GM23248 (cell line): ENCODE measurements around the gene FCRL2. TPM values are rescaled to one million over a fixed set of nuclear protein-coding genes. Genes with fewer than 3 reads are reported as not detected.

Experiments used
- DNase-seq: peaks from one replicate; pipeline ENCODE4 v3.0.0-alpha.2; 2015
- H2AFZ ChIP-seq: fragments of 200-600 bp; sonication (generic); 2 replicates; pipeline ENCODE4 v1.6.1; 2016; ENCODE audit warnings: antibody characterized with exemption
- H3F3A ChIP-seq: fragments of 200-600 bp; sonication (generic); 2 replicates; pipeline ENCODE4 v1.6.1; 2016; ENCODE audit warnings: mild to moderate bottlenecking, antibody characterized with exemption, mixed run types; ENCODE audit not compliant: insufficient read depth
- H3K27ac ChIP-seq: fragments of 200-600 bp; sonication (generic); 2 replicates; pipeline ENCODE4 v1.5.1; 2016; ENCODE audit warnings: mild to moderate bottlenecking
- H3K27me3 ChIP-seq: fragments of 200-600 bp; sonication (generic); replicated peaks from 2 replicates; pipeline ENCODE4 v1.6.1; 2016; ENCODE audit warnings: mild to moderate bottlenecking; ENCODE audit not compliant: insufficient read depth
- H3K36me3 ChIP-seq: fragments of 200-600 bp; sonication (generic); 2 replicates; pipeline ENCODE4 v1.6.1; 2016; ENCODE audit warnings: low read depth, mild to moderate bottlenecking
- H3K4me1 ChIP-seq: fragments of 200-600 bp; sonication (generic); 2 replicates; pipeline ENCODE4 v1.6.1; 2016; ENCODE audit warnings: mild to moderate bottlenecking; ENCODE audit not compliant: insufficient read depth
- H3K4me2 ChIP-seq: fragments of 200-600 bp; sonication (generic); one replicate; pipeline ENCODE4 v1.6.1; 2016; ENCODE audit warnings: mild to moderate bottlenecking; ENCODE audit not compliant: unreplicated experiment
- H3K4me3 ChIP-seq: fragments of 200-600 bp; sonication (generic); 2 replicates; pipeline ENCODE4 v1.5.1; 2016; ENCODE audit warnings: mild to moderate bottlenecking
- H3K79me2 ChIP-seq: fragments of 200-600 bp; sonication (generic); 2 replicates; pipeline ENCODE4 v1.6.1; 2016; ENCODE audit warnings: mild to moderate bottlenecking; ENCODE audit not compliant: insufficient read depth
- H3K9ac ChIP-seq: fragments of 200-600 bp; sonication (generic); 2 replicates; pipeline ENCODE4 v1.6.1; 2016; ENCODE audit warnings: mild to moderate bottlenecking
- H3K9me2 ChIP-seq: fragments of 200-600 bp; sonication (generic); 2 replicates; pipeline ENCODE4 v1.6.1; 2016; ENCODE audit warnings: mixed run types, mild to moderate bottlenecking, moderate library complexity; ENCODE audit not compliant: insufficient read depth
- H3K9me3 ChIP-seq: fragments of 200-600 bp; sonication (generic); one replicate; pipeline ENCODE4 v1.6.1; 2017; ENCODE audit warnings: low read depth
- H4K20me1 ChIP-seq: fragments of 200-600 bp; sonication (generic); 2 replicates; pipeline ENCODE4 v1.6.0; 2016; ENCODE audit not compliant: insufficient read depth
- EZH2 ChIP-seq: fragments of 200-600 bp; sonication (generic); IDR thresholded peaks from 2 replicates; pipeline ENCODE4 v1.6.1; 2018; ENCODE audit warnings: antibody characterized with exemption, mild to moderate bottlenecking; ENCODE audit not compliant: insufficient read depth, poor library complexity, severe bottlenecking
- EZH2phosphoT487 ChIP-seq: fragments of 200-600 bp; sonication (generic); IDR thresholded peaks from 2 replicates; pipeline ENCODE4 v1.6.1; 2018; ENCODE audit warnings: antibody characterized with exemption, moderate library complexity, mild to moderate bottlenecking, low read depth; ENCODE audit not compliant: insufficient read depth
- WGBS, 2 experiments: methylation state at CpG; one replicate each; pipeline ENCODE4 v1.1.6; 2015 to 2017; ENCODE audit warnings: low lambda C conversion rate in 2 of 2, low coverage in 1 of 2; ENCODE audit errors: missing lambda C conversion rate in 2 of 2; 5-methylcytosine and 5-hydroxymethylcytosine counted together
- in situ Hi-C: fragments of 300-500 bp; cut with MboI; formaldehyde crosslinking; loops from 2 replicates; pipeline ENCODE4 v1.15.0; 2020
- polyA plus RNA-seq: library from polyadenylated mRNA; unstranded; fragments of >200 nt; fragmentation: Nextera tagmentation; extraction: Ambion mirVana; gene quantifications from 2 replicates; pipeline ENCODE4 v1.2.1, GENCODE V29; 2016
- total RNA-seq: library from RNA; depleted of rRNA; stranded (reverse); fragments of >200 nt; shearing (Covaris generic); gene quantifications from 2 replicates; pipeline ENCODE4 v1.2.3, GENCODE V29; 2014

The FCRL2 gene
- total and polyA plus RNA-seq, 2 experiments from 2014 or later: not detected

DNA sequence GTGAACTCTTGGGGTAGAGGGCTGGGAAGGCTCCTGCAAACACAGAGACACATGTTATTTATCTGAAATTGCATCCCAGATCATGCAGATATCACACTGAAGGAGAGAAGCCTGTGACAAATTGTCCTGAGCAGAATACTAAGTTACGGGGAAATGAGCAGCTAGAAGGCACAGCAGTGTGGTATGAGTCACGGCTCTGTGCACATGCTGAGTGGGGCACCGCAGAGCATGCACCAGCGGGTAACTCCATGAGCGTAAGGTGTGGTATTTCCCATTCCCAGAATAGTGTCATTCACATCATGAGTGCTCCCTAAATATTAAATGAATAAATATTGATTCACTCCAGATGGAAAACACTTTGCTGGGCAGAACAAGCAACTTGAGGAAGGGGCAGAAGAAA is 21.3 kb upstream of the FCRL2 start:
- no peak for DNase-seq
- no peak overlapping the region for H3K4me2 ChIP-seq
- H3K36me3 ChIP-seq: no peaks in the 10 kb centered on the region
- no peaks in the 10 kb centered on the region for H3K9me2 ChIP-seq
- no peaks in the 10 kb centered on the region for H3K79me2 ChIP-seq
- TF ChIP-seq EZH2phosphoT487: no peak
- no peak for TF ChIP-seq EZH2
- in situ Hi-C loops: no loop called here
- H2AFZ ChIP-seq: no peak overlapping the region
- 26 to 29% methylated on average over 5 of the region's 5 CpGs for WGBS, 2 experiments
- H3K4me3 ChIP-seq: no peak overlapping the region
- no peaks in the 10 kb centered on the region for H3K27me3 ChIP-seq
- H3K9ac ChIP-seq: no peak overlapping the region
- no peaks in the 10 kb centered on the region for H3F3A ChIP-seq
- no peaks in the 10 kb centered on the region for H3K4me1 ChIP-seq
- no peak overlapping the region for H3K27ac ChIP-seq
- no peaks in the 10 kb centered on the region for H4K20me1 ChIP-seq
- H3K9me3 ChIP-seq: no peaks in the 10 kb centered on the region

DNA sequence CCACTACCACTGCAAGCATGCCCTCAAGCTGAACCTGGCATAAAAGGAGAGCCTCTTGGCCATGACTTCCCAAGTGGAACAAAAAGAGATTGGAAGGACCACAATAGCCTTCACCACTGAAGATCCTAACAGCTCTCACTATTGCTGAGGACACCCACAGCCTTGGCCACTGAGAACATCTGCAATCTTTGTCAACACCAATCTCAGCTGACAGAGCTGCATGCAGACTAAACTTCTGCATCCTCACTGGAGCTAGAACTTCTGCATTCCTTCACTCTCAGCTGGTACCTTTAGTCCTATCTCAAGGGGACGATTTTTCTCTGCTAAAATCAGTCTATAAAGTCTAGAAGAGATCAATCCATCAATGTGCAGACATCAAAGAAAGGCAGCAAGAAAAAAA is 8.3 kb upstream of the FCRL2 start:
- in situ Hi-C loops: no loop called here
- no peaks in the 10 kb centered on the region for H3K36me3 ChIP-seq
- DNase-seq: no peak
- 0 to 18% methylated on average over 1 of the region's 1 CpG for WGBS, 2 experiments
- no peaks in the 10 kb centered on the region for H3K79me2 ChIP-seq
- H3K4me3 ChIP-seq: no peak overlapping the region
- H3K9me2 ChIP-seq: no peaks in the 10 kb centered on the region
- H3K9ac ChIP-seq: no peak overlapping the region
- H3K27ac ChIP-seq: no peak overlapping the region
- H3K4me1 ChIP-seq: no peaks in the 10 kb centered on the region
- H4K20me1 ChIP-seq: no peaks in the 10 kb centered on the region
- TF ChIP-seq EZH2phosphoT487: no peak
- TF ChIP-seq EZH2: no peak
- no peaks in the 10 kb centered on the region for H3F3A ChIP-seq
- H3K27me3 ChIP-seq: no peaks in the 10 kb centered on the region
- no peak overlapping the region for H2AFZ ChIP-seq
- H3K9me3 ChIP-seq: no peaks in the 10 kb centered on the region
- no peak overlapping the region for H3K4me2 ChIP-seq

- Histone ChIP-seq H4K20me1 (no peaks in the 10 kb centered on the region), H3K4me3 (no peak overlapping the region), H2AFZ (no peak overlapping the region), H3K4me1 (no peaks in the 10 kb centered on the region), H3K4me2 (no peak overlapping the region), H3K9me2 (no peaks in the 10 kb centered on the region), H3K79me2 (no peaks in the 10 kb centered on the region), H3K27me3 (no peaks in the 10 kb centered on the region), H3K27ac (no peak overlapping the region), H3K36me3 (no peaks in the 10 kb centered on the region), H3K9me3 (no peaks in the 10 kb centered on the region), H3K9ac (no peak overlapping the region), H3F3A (no peaks in the 10 kb centered on the region)
- in situ Hi-C loops: no loop called here
- no peak for DNase-seq
- WGBS, 2 experiments: 13 to 15% methylated on average over 3 of the region's 3 CpGs
- TF ChIP-seq EZH2: no peak
- no peak for TF ChIP-seq EZH2phosphoT487
Observed at GRCh38 chr1:157784801-157785200, 7.9 kb upstream of the FCRL2 start.

GRCh38 chr1:157782931-157783330 is 6.0 kb upstream of the FCRL2 start:
- Histone ChIP-seq H3F3A (no peaks in the 10 kb centered on the region), H3K27ac (no peak overlapping the region), H3K36me3 (no peaks in the 10 kb centered on the region), H3K4me2 (no peak overlapping the region), H3K9me2 (no peaks in the 10 kb centered on the region), H3K9me3 (no peaks in the 10 kb centered on the region), H3K79me2 (no peaks in the 10 kb centered on the region), H2AFZ (no peak overlapping the region), H3K27me3 (no peaks in the 10 kb centered on the region), H3K9ac (no peak overlapping the region), H3K4me3 (no peak overlapping the region), H3K4me1 (no peaks in the 10 kb centered on the region), H4K20me1 (no peaks in the 10 kb centered on the region)
- DNase-seq: no peak
- in situ Hi-C loops: no loop called here
- 17 to 22% methylated on average over 1 of the region's 1 CpG for WGBS, 2 experiments
- TF ChIP-seq EZH2phosphoT487: no peak
- TF ChIP-seq EZH2: no peak

GRCh38 chr1:157781048-157781447 is 4.1 kb upstream of the FCRL2 start:
- Histone ChIP-seq H3K9me3 (no peaks in the 10 kb centered on the region), H2AFZ (no peak overlapping the region), H3K9ac (no peak overlapping the region), H4K20me1 (no peaks in the 10 kb centered on the region), H3F3A (no peaks in the 10 kb centered on the region), H3K4me1 (no peaks in the 10 kb centered on the region), H3K27ac (no peak overlapping the region), H3K27me3 (no peaks in the 10 kb centered on the region), H3K9me2 (no peaks in the 10 kb centered on the region), H3K4me2 (no peak overlapping the region), H3K36me3 (no peaks in the 10 kb centered on the region), H3K79me2 (no peaks in the 10 kb centered on the region), H3K4me3 (no peak overlapping the region)
- no peak for DNase-seq
- TF ChIP-seq EZH2 (no peak), EZH2phosphoT487 (no peak)
- WGBS, 2 experiments: 0% methylated on average over 2 of the region's 2 CpGs
- in situ Hi-C loops: no loop called here
